Gastrocnemius medialis (tissue), 4 donors: Measurements from ENCODE around the gene ABCB4. TPM values are rescaled to one million over a fixed set of nuclear protein-coding genes. Genes with fewer than 3 reads are reported as not detected.

Source experiments
- ATAC-seq, 2 donors: fragments of 150-250 bp; one replicate each; pipeline ENCODE4 v1.9.1; 2016
- DNase-seq, 2 donors: peaks; one replicate each; pipeline ENCODE4 v3.0.0-alpha.2; 2019
- H3K27ac ChIP-seq, 4 donors: fragments of 200-600 bp; sonication (generic); 1 replicate in 1 of 4; 2 replicates in 3 of 4; pipeline ENCODE4 v1.5.1; 2016 to 2018; ENCODE audit warnings: mild to moderate bottlenecking in 2 of 4, moderate library complexity in 1 of 4
- H3K27me3 ChIP-seq, 3 donors: fragments of 200-600 bp; sonication (generic) in 2 of 3; 1 replicate in 1 of 3; 2 replicates in 2 of 3; pipeline versions ENCODE4 v1.5.1 to v1.6.0; 2016 to 2019; ENCODE audit warnings: mild to moderate bottlenecking in 1 of 3, moderate library complexity in 1 of 3
- H3K36me3 ChIP-seq, 2 donors: fragments of 200-600 bp; sonication (generic) in 1 of 2; one replicate each; pipeline ENCODE4 v1.5.1; 2017 to 2018
- H3K4me1 ChIP-seq, 2 donors: fragments of 200-600 bp; sonication (generic) in 1 of 2; one replicate each; pipeline ENCODE4 v1.5.1; 2016 to 2017; ENCODE audit warnings: mild to moderate bottlenecking in 2 of 2
- H3K4me3 ChIP-seq, 4 donors: fragments of 200-600 bp; sonication (generic) in 3 of 4; 1 replicate in 1 of 4; 2 replicates in 3 of 4; pipeline ENCODE4 v1.5.1; 2016 to 2019; ENCODE audit warnings: mild to moderate bottlenecking in 2 of 4
- H3K9me3 ChIP-seq, 3 donors: fragments of 200-600 bp; sonication (generic) in 2 of 3; 1 replicate in 1 of 3; 2 replicates in 2 of 3; pipeline ENCODE4 v1.5.1; 2016 to 2019
- POLR2A ChIP-seq, 2 donors: fragments of 450-650 bp; IDR thresholded peaks; one replicate each; pipeline ENCODE4 v1.6.1; 2017; ENCODE audit warnings: antibody characterized with exemption in 2 of 2, mild to moderate bottlenecking in 2 of 2, moderate library complexity in 2 of 2
- in situ Hi-C, 4 donors: fragments of 200-750 bp; cut with MboI; loops; one replicate each; pipeline versions ENCODE4 v1.15.0 to v1.8.0; 2017; ENCODE audit warnings: low sequenced_read_pairs in 4 of 4
- intact Hi-C: fragments of 100-400 bp; cut with DNase I; formaldehyde crosslinking; loops from one replicate; pipeline ENCODE4 v1.15.1; 2023; ENCODE audit warnings: low total_unique reads
- total RNA-seq, 4 donors: library from RNA; depleted of rRNA; stranded (reverse); fragments of >200 nt; gene quantifications; one replicate each; pipeline versions ENCODE4 v1.1.0 to v1.2.3, GENCODE V29; 2016
- TF ChIP-seq, protein P1 (sequence below), 5 experiments: fragments of 450-650 bp in 3 of 5; fragments of 200-600 bp in 2 of 5; sonication (generic) in 2 of 5; IDR thresholded peaks in 4 of 5; conservative IDR thresholded peaks in 1 of 5; 1 replicate in 4 of 5; 2 replicates in 1 of 5; pipeline ENCODE4 v1.5.1; 2016 to 2019; ENCODE audit warnings: antibody characterized with exemption in 5 of 5, mild to moderate bottlenecking in 3 of 5, moderate library complexity in 3 of 5

ABCB4 gene
- total RNA-seq, 4 donors from 2014 or later: 0.61 to 2.3 (median 1.1) TPM

GRCh38 chr7:87452279-87452678, 23.2 kb downstream of the ABCB4 start:
- TF ChIP-seq POLR2A (IDR thresholded peaks at IDR 0.05): no peak
- TF ChIP-seq, protein P1, sequence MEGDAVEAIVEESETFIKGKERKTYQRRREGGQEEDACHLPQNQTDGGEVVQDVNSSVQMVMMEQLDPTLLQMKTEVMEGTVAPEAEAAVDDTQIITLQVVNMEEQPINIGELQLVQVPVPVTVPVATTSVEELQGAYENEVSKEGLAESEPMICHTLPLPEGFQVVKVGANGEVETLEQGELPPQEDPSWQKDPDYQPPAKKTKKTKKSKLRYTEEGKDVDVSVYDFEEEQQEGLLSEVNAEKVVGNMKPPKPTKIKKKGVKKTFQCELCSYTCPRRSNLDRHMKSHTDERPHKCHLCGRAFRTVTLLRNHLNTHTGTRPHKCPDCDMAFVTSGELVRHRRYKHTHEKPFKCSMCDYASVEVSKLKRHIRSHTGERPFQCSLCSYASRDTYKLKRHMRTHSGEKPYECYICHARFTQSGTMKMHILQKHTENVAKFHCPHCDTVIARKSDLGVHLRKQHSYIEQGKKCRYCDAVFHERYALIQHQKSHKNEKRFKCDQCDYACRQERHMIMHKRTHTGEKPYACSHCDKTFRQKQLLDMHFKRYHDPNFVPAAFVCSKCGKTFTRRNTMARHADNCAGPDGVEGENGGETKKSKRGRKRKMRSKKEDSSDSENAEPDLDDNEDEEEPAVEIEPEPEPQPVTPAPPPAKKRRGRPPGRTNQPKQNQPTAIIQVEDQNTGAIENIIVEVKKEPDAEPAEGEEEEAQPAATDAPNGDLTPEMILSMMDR (IDR thresholded peaks at IDR 0.05 in 4 of 5, conservative IDR thresholded peaks at IDR 0.05 in 1 of 5): no peak
- Histone ChIP-seq H3K36me3 (no peaks in the 10 kb centered on the region), H3K9me3 (no peaks in the 10 kb centered on the region), H3K27me3 (no peaks in the 10 kb centered on the region), H3K4me1 (peaks cover 0 to 17% of the 10 kb centered on the region in 2 donors), H3K4me3 (no peak overlapping the region), H3K27ac (no peak overlapping the region)
- ATAC-seq (no peak), DNase-seq (no peak)
- intact Hi-C loops: loop anchor here (10.0 kb wide), 1 partner anchor 123 kb away; no protein-coding TSS in a partner anchor
- in situ Hi-C loops: no loop called here

DNA sequence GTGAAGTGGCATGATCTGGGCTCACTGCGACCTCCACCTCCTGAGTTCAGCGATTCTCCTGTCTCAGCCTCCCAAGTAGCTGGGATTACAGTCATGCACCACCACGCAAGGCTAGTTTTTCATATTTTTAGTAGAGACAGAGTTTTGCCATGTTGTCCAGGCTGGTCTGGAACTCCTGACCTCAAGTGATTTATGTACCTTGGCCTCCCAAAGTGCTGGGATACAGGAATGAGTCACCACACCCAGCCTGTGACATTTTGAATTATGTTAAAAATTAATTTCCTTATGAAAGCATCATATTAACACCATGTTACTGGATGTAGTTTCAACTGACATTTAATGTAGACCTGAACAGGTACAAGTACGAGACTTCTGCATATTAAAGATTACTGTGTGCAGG, 24.3 kb downstream of the ABCB4 start:
- no peak for ATAC-seq
- no peak for DNase-seq
- Histone ChIP-seq H3K4me1 (peaks cover 0 to 10% of the 10 kb centered on the region in 2 donors), H3K4me3 (no peak overlapping the region), H3K9me3 (no peaks in the 10 kb centered on the region), H3K27me3 (no peaks in the 10 kb centered on the region), H3K27ac (no peak overlapping the region), H3K36me3 (no peaks in the 10 kb centered on the region)
- TF ChIP-seq, protein P1 (IDR thresholded peaks at IDR 0.05 in 4 of 5, conservative IDR thresholded peaks at IDR 0.05 in 1 of 5): no peak
- TF ChIP-seq POLR2A (IDR thresholded peaks at IDR 0.05): no peak
- in situ Hi-C loops (no loop called here), intact Hi-C loops (loop anchor here (10.0 kb wide), 1 partner anchor 124 kb away; no protein-coding TSS in a partner anchor)

DNA sequence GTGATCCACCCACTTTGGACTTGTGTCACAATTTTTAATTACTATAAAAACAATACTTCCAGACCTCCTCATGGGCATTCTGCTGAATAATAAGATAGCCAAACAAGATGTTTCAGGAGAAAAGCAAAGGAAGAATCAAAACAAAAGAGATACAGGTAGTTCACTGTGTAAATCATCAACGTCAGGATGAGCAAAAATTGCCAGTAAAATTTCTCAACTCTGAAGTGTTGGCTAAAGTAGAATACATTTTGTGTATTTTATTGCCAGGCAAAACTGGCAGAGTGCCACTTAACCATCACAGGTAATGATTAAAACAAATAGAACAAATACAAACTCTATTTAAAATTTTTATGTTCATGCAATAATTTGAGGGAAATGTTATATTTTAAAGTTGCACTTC, 24.8 kb downstream of the ABCB4 start:
- DNase-seq: no peak
- no peaks in the 10 kb centered on the region for H3K9me3 ChIP-seq
- TF ChIP-seq, protein P1 (IDR thresholded peaks at IDR 0.05 in 4 of 5, conservative IDR thresholded peaks at IDR 0.05 in 1 of 5): no peak
- TF ChIP-seq POLR2A (IDR thresholded peaks at IDR 0.05): no peak
- H3K27me3 ChIP-seq: no peaks in the 10 kb centered on the region
- peaks cover 0 to 7% of the 10 kb centered on the region in 2 donors for H3K4me1 ChIP-seq
- no peak for ATAC-seq
- intact Hi-C loops: loop anchor here (10.0 kb wide), 1 partner anchor 124 kb away; no protein-coding TSS in a partner anchor
- in situ Hi-C loops: no loop called here
- no peak overlapping the region for H3K4me3 ChIP-seq
- no peak overlapping the region for H3K27ac ChIP-seq
- no peaks in the 10 kb centered on the region for H3K36me3 ChIP-seq

GRCh38 chr7:87448388-87448787, 27.1 kb downstream of the ABCB4 start:
- TF ChIP-seq, protein P1 (IDR thresholded peaks at IDR 0.05 in 4 of 5, conservative IDR thresholded peaks at IDR 0.05 in 1 of 5): no peak
- TF ChIP-seq POLR2A (IDR thresholded peaks at IDR 0.05): no peak
- no peaks in the 10 kb centered on the region for H3K9me3 ChIP-seq
- H3K4me3 ChIP-seq: no peak overlapping the region
- no peak overlapping the region for H3K27ac ChIP-seq
- intact Hi-C loops: no loop called here
- H3K36me3 ChIP-seq: no peaks in the 10 kb centered on the region
- in situ Hi-C loops: no loop called here
- H3K27me3 ChIP-seq: no peaks in the 10 kb centered on the region
- ATAC-seq (no peak), DNase-seq (no peak)
- no peaks in the 10 kb centered on the region for H3K4me1 ChIP-seq

GRCh38 chr7:87447116-87447635, 28.3 kb downstream of the ABCB4 start:
- in situ Hi-C loops (no loop called here), intact Hi-C loops (no loop called here)
- H3K9me3 ChIP-seq: no peaks in the 10 kb centered on the region
- DNase-seq (no peak), ATAC-seq (no peak)
- H3K4me1 ChIP-seq: no peaks in the 10 kb centered on the region
- no peak overlapping the region for H3K27ac ChIP-seq
- TF ChIP-seq, protein P1 (IDR thresholded peaks at IDR 0.05 in 4 of 5, conservative IDR thresholded peaks at IDR 0.05 in 1 of 5): no peak
- TF ChIP-seq POLR2A (IDR thresholded peaks at IDR 0.05): no peak
- no peaks in the 10 kb centered on the region for H3K27me3 ChIP-seq
- no peak overlapping the region for H3K4me3 ChIP-seq
- no peaks in the 10 kb centered on the region for H3K36me3 ChIP-seq
